ENCODE measurements around the gene FAM174C.

FAM174C gene

DNA sequence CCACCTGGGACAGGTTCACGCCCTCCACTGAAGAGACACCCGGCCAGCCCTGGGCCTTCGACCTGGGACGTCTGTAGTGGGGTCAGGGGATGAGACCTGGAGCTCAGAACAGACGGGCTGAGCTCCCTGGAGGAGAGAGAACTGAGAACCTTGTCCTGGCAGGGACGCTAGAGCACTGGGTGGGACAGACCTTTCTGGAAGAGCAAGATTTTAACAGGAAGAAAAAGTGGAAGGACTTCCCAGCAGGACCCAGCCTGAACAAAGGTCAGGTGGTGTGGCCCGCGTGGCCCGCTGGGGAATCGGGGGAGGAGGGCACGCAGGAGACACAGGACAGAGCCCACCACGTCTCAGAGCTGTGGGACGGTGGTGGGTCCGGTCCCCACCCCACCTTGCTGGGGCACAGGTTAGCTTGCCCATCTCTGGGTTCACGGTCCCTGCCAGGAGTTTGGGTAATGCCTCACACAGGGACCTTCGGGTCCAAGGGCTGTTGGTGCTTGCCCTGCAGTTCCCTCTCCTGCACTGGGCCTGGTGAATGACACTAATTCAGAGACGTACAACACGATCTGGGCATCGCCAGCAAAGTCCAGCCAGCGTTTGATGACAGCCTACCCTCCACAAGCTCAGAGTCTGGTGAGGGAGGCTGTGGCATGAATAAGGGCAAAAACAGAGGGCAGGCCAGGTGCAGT lies 9.1 kb downstream of the FAM174C start:
- DNase-seq (ENCODE audit: extremely low read depth in 1 of 2, low read depth in 1 of 2): no peak

DNA sequence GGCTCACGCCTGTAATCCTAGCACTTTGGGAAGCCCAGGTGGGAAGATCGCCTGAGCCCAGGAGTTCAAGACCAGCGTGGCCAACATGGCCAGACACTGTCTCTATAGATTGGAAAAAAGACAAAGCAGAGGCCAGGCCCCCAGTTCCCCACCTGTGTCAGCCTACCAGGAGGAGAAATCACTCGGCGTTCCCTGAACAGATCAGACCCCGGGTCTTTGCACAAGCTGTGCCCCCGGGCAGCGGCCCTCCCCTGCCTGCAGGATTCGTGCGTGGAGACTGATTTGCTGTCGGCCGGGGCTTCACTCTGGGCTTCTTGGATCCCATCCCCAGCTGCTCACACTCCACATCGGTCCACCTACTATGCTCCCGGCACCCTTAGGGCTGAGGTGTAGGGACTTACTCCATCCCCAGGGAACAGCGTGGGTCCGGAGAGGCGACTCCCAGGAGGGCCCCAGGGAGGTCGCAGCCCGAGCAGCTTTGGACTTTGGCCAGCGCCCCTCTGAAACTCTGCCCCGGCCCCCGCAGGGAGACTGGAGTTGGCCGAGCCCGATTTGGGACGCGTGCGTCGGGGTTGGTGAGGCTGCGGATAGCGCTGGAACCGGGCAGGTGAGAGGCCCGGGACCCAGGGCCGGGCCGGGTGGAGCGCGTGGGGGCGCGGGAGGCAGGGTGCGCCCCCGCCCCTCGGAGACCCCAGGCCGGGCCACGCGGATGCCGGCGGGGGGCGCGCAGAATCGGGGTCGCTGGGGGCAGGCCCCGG lies 9.8 kb downstream of the FAM174C start:
- no peak for DNase-seq (ENCODE audit: extremely low read depth in 1 of 2, low read depth in 1 of 2)

DNA sequence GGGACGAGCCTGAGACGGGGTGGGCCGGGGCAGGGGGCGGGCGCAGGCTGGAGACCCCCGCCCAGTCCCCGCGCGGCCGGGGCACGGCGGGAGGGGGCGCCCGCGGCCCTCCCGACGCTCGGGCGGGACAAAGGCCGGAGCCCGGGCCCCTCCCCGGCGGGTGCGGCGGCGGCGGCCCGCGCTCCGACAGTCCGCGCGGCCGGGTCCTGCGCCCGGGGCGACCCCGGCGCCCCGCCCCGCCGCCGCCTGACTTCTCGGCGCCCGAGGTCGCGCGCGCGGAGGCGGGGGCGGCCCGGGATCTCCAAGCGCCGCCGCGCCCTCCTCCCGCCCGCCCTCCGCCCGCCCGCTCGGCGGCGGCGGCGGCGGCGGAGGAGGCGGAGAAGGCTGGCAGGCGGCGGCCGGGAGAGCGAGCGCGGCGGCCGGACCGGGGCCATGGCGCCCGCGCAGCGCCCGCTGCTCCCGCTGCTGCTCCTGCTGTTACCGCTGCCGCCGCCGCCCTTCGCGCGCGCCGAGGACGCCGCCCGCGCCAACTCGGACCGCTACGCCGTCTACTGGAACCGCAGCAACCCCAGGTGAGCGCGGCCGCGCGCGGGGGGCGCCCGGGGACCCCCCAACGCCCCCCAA lies 10.5 kb downstream of the FAM174C start, which contains the start of gene EFNA2:
TSS of gene EFNA2 (plus strand) at position 137 of the 624 bp plus-strand sequence. CDS start at position 433, 296 bp downstream.
- no peak for DNase-seq (ENCODE audit: extremely low read depth in 1 of 2, low read depth in 1 of 2)

DNA sequence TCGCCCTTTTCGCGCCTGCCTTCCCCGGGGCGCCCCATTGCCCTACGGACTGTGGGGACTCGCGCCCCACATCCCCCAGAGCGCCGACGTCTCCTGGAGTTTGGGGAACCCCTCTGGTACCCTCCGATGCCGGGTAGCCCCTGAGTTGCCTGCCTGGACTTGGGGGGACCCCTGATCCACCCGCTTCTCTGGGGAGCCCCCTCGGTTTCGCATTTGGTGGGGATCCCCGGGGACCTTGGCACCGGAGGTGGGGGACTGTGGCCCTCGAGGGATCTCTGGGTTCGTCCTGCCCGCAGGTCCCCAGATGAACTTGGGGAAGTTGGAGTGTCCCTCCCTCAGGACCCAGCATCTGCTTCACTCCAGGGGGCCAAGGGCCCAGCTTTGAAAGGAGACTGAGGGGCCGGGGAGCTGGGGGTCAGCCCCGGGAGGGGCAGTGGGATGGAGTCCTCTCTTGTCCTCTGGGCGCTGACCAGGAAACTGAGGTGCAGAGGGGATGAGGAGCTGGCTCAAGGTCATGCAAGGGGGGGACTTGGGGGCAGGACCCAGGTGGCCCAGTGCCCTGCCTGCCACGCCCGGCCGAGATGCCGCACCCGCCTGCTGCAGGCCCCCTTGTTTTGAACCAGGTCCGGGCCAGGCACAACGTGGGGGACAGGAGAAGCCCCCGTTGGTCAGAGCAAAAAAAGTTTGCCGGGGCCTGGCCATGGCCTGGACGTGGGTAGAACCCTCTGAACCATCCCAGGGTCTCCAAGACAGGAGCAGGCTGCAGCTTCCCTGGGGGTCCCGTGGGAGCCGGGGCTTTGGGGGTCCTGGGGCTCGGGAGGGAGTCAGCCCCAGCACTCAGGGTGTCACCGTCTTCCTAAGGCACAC lies 11.4 kb downstream of the FAM174C start:
- DNase-seq (ENCODE audit: extremely low read depth in 1 of 2, low read depth in 1 of 2): no peak

DNA sequence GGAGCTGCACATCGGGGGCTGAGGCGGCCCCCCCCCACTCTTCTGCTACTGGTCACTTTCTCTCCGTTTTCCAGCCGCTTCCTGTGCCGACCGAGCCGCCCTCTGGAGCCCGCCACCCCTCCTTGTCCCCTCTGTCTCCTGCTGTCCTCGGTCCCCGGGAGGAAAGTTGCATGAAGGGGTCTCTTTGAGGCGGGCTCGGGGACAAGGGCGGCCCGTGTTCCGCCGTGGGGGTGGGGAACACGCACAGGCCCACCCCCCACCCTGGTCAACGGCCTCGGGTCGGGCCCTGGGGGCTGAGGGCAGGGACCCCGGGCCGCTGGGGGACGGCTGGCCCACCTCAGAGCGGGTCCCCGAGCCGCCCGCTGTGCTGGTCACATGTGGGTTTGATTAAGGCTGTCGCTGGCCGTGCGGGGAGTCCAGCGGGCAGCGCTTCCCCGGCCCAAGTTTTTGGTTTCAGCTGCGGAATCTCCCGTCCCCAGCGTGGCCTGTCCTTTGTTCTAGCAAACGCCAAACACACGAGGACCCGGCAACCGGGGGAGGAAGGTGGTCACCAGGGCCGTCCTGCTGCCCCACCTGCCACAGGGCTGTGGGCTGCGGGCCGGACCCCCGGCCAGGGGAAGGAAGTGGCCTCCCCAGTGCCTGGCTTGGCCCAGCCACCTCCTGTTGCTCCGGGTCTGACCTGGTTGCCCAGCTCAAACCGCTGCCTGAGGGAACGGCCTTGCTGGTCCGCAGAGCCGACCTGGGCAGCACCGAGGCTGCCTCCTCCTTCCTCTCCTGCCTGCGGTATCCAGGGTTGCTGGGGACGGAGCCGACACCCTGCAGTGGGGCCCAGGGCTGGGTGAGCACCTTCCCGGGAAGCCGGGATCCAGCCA lies 12.3 kb downstream of the FAM174C start:
- DNase-seq (ENCODE audit: extremely low read depth in 1 of 2, low read depth in 1 of 2): no peak

DNA sequence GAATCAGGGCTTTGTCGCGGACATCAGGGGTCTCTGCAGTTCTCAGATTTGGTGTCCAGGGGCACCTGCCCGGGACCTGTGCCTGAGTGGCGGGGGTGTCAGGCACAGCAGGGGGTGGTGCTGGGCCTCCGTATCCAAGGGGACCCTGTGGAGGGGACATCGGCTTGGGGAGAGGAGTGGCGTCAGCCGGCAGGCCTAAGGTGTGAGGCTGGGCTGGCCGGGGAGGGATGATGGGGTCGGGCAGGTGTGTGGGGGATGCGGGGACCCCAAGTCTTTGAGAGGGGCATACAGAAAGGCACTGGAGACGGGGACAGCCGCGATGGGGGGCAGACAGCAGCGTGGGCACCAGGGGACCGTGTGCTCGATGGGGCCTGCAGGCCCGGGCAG lies 12.9 kb downstream of the FAM174C start:
- no peak for DNase-seq (ENCODE audit: extremely low read depth in 1 of 2, low read depth in 1 of 2)

DNA sequence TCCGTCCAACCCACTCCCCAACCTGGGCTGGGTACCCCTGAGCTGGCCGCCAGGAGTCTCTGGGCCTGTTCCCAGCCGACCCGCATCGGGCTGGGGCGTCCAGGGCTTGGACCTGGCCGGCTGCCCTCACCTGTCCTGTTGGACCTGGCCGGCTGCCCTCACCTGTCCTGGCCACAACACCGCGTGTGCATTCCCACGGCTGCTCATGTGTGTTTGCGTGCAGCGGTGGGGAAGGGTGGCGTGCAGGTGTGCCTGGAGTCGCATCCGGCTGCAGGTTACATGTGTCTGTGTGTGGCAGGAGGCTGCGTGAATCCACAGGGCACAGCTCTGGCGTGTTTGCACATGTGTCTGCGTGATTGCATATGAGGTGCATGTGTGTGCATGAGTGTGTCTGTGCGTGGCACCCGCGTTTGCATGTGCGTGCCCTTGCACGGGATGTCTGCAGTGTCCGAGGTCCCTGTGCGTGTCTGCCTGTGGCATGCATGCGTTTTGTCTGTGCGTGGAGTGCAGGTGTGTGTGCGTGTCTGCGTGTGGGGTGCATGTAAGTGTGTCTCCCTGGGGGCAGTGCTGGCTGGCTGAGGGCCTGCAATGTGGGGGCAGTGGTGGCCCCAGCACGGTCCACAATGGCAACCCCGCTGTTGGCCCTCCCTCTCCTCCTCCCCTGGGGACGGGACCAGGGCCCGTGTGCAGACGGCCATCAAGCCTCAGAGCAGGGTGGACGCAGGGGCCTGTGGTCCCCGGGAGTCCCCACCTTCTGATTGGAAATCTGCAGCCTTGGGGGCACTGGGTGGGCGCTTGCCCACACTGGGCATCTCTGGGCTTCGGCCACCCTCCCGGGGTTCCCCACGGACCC lies 13.7 kb downstream of the FAM174C start:
- no peak for DNase-seq (ENCODE audit: extremely low read depth in 1 of 2, low read depth in 1 of 2)

DNA sequence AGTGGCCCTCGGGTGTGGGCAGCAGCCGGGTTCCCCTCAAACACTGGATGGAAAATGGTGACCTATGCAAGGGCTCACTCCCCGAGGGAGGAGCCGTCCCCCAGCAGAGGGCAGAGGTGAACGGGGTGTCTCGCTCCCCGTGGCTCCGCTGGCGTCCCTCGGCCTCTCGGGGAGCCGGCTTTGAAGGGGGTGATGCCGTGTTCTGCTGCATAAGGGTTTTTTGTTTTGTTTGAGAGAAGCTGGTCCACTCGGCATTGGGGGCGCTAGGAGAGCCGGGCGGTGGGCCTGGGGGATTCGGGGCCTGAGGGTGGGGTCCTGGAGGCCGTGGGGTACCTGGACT lies 14.3 kb downstream of the FAM174C start:
- DNase-seq (ENCODE audit: extremely low read depth in 1 of 2, low read depth in 1 of 2): no peak

DNA sequence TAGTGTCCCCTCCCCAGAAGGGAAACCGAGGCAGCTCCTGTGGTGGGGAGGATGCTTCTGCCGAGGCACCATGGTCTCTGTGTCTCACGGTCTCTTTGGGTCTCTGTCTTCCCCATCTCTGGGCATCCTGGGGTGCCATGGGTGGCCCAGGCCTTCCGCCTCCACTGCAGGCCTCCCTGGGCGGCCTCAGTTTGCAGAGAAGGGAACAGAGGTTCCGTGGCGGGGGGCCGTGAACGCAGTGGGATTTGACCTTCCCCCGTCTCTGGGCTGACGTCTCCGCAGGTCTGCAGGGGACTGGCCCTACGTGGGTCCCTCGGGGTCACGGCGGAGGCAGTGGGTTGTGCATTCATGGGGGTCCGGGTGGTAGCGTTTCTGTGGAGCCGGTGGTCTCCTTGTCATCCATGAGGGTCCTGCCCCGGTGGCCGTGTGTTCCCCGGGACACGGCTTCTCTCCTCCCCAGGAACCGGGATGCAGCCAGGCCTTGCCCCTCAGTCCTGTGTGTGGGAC lies 14.9 kb downstream of the FAM174C start:
- DNase-seq (ENCODE audit: extremely low read depth in 1 of 2, low read depth in 1 of 2): no peak

DNA sequence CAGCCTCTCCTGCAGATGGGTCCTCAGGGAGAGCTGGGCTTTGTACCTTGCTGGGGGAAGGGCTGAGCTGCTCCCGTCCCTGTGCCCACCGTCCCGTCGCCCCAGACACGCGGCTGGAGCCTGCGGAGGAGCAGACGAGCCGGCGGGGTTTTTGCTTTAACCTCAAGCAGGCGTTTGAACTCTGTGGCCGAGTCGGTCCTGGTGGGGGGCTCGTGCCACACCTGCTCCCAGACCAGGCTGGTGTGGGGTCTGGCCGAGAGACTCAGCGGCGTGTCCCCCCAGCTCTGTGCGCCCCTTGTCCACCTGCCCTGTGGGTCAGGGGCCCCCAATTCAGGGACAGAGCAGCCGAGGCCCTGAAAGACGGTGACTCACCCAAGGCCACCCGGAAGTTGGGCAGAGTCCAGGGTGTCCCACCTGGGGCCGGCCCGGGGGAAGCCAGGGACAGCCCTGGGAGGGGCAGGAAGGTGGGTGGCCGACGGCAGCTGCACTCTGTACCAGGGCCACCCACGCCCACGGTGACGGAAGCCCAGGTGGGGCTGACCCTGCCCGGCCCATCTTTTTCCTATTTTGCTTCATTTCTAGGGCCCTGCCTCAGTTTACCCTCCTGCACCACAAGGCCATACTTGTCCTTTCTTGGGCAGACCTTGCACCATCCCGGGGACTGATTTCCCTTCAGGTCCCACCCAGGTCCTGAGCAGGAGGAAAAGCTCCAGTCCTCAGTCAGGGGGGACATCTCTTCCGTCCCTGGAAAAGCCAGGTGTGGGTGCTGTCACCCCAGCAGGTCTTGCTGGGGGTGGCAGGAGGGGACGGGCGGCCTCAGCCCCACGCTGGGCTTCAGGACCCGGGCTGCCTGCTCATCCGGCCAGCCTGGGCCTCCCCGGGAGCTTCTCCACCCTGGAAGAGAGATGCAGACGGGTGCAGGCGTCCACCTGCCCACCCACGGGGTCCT lies 15.6 kb downstream of the FAM174C start:
- DNase-seq (ENCODE audit: extremely low read depth in 1 of 2, low read depth in 1 of 2): no peak

DNA sequence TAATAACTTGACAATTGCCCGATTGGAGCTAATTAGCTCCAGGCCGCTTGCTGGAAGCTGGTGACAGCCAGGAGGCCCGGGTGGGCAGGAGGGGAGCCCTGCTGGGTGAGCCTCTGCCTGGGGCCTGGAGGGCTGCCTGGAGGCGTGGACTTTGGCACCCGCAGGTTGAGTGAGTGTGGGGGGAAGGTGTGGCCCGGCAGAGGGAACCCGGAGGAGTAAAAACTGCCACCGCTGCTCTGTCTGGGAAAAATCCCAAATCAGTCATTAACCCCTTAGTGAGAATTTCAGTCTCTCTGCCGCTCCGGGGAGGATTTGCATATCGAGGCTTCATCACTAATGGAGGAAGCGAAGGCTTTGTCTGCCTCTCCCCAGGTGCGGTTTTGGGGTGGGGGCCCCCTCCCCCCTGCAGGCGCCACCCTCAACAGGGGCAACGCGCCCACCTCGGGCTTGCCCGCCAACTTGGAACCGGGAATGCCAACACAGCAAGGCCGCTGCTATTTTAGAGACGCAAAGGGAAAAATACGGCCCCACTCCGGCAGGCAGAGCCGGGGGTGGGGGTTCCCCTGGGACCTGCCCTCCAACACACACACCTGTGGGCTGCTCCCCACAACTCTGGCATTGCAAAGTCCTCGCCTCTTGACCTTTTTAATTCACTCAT lies 16.6 kb downstream of the FAM174C start:
- DNase-seq (ENCODE audit: extremely low read depth in 1 of 2, low read depth in 1 of 2): no peak

DNA sequence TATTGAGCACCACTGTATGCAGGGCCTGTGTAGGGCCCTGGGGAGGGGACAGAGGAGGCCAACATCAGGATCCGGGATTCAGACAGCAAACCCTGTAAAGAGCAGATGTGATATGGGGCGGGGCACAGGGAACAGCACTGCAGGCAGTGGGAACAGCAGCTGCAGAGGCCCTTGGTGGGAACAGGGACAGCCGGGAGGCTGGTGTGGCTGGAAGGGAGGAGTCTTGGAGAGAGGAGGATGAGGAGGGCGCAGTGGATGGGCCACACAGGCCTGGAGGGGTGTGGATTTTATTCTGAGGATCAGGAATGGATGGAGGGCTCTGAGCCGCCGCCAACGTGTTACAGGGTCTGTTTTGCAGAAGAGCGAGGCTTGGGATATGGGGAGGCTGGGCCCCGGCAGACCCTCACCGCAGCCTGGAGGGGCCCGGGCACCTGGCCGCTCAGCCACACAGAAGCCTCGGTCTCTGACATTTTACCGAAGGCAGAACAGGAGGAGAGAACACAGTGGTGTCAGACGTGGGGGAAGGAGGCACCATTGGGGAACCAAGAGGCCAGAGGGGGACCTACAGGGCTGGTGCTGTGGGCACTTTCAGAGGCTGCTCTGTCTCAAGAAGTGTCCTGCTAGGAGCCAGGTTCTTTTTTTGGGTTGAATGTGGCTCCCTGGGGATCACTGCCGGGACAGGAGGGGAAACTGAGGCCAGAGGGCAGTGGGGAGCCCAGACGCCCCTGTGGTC lies 17.3 kb downstream of the FAM174C start:
- DNase-seq (ENCODE audit: extremely low read depth in 1 of 2, low read depth in 1 of 2): no peak

DNA sequence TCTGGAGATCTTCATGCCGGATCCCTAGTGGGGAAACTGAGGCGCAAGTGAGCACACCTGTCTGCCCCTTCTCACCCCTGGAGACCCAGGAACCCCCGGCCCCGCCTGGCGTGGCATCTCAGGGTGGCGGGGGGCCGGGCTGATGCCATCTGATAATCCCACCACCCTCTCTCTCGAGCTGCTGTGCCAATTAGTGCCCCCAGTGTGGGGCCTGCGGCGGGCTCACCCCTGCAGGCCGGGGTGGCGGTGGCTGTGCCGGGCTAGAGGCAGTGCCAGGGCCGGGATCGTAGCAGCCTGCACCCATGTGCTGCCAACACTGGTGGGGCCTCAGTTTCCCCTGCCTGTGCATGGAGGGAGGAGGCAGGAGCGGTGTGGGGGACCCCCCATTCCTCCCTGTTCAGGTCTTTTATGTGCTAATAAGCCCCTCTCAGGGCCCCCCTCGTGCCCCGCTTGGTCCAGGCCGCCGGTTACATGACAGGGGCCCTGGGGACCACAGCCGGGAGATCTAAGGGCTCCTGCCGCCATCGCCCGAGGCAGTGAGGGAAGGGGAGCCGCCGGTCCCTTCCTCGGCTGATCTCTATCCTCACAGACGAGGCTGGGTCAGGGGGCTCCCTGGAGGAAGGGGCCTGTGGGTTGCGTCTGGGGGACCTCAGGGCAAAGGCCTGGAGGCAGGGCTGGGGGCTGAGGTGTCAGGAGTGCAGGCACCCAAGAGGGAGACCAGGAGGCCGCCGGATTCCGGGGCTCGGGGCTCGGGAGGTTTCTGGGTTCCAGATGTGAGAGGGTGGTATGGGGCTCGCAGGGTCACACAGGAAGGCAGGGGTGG lies 18.7 kb downstream of the FAM174C start:
- DNase-seq (ENCODE audit: extremely low read depth in 1 of 2, low read depth in 1 of 2): no peak

DNA sequence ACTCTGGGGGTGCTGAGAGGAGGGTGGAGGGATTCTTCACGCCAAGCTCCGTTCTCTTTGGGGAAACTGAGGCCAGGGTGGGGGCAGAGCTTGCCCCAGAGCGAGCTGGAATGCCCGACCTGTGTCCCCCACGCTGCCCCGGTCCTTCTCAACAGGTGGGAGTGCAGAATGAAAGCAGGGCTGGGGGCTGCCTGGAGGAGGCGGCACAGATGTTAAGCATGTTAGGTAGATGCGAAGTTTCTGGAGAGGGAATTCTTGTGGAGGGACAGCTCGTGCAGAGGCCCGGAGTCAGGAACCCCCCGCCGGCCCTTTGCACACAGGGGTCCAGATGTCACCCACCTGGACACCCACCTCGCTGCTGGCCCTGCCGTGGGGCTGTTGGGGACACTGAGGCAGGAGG lies 19.4 kb downstream of the FAM174C start:
- no peak for DNase-seq (ENCODE audit: extremely low read depth in 1 of 2, low read depth in 1 of 2)

DNA sequence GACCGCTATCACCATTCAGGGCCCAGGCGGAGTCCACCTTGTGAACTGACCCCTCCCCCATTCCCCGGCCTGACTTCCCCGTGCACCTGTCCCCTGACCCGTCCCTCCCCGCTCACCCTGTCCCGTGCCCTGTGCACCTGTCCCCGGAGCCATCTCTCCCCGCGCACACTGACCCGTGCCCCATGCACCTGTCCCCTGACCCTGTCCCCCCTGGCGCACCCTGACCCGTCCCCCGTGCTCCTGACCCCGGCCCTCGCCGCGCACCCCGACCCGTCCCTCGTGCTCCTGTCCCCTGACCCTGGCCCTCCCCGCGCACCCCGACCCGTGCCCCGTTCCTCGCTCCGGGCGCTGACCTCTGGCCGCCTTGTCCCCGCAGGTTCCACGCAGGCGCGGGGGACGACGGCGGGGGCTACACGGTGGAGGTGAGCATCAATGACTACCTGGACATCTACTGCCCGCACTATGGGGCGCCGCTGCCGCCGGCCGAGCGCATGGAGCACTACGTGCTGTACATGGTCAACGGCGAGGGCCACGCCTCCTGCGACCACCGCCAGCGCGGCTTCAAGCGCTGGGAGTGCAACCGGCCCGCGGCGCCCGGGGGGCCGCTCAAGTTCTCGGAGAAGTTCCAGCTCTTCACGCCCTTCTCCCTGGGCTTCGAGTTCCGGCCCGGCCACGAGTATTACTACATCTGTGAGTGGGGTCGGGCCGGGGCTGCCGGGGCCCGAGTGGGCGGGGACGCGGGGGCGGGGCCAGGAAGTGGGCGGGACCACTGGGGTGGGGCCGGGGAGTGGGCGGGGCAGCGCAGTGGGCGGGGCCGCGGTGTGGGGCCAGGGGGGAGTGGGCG lies 20.1 kb downstream of the FAM174C start:
- DNase-seq (ENCODE audit: extremely low read depth in 1 of 2, low read depth in 1 of 2): no peak

Data from stimulated activated CD8-positive, alpha-beta memory T cell treated with anti-CD3 and anti-CD28 coated beads, Interleukin-7, amount 100 ng/mL, for 48 hours (primary cell).